WERI-Rb-1 (cell line): ENCODE data around the gene SNCB.
A peak's percentile ranks its signal among the peaks of the same experiment; 100 is the strongest.

ENCODE experiments used
- DNase-seq: peaks from one replicate; pipeline ENCODE4 v3.0.0-alpha.2; 2020
- H3K27ac ChIP-seq: fragments of 250-450 bp; sonication (Bioruptor Pico); 2 replicates; pipeline ENCODE4 v1.5.1; 2020; ENCODE audit warnings: mild to moderate bottlenecking, moderate library complexity
- H3K27me3 ChIP-seq: fragments of 250-450 bp; sonication (Bioruptor Pico); 2 replicates; pipeline ENCODE4 v1.5.1; 2021; ENCODE audit warnings: mild to moderate bottlenecking, low read depth, moderate library complexity; ENCODE audit not compliant: insufficient read depth, severe bottlenecking
- H3K36me3 ChIP-seq: fragments of 250-450 bp; sonication (Bioruptor Pico); 2 replicates; pipeline ENCODE4 v1.5.1; 2020; ENCODE audit warnings: mild to moderate bottlenecking, moderate library complexity
- H3K4me3 ChIP-seq: 2 replicates; pipeline ENCODE4 v1.5.1; 2011; ENCODE audit warnings: low read depth, mild to moderate bottlenecking, control low read depth, low read length
- H3K9me3 ChIP-seq: fragments of 250-450 bp; sonication (Bioruptor Pico); 2 replicates; pipeline ENCODE4 v1.5.1; 2021; ENCODE audit warnings: mild to moderate bottlenecking, moderate library complexity; ENCODE audit not compliant: severe bottlenecking
- CTCF ChIP-seq: IDR thresholded peaks from 2 replicates; pipeline ENCODE4 v1.5.1; 2011; ENCODE audit warnings: low read depth, mild to moderate bottlenecking, control low read depth, inconsistent platforms, low read length

The SNCB gene

GRCh38 chr5:176614805-176615478 lies 15.4 kb downstream of the SNCB start:
- H3K27ac ChIP-seq, result no peak overlapping the region
- no peaks in the 10 kb centered on the region for H3K27me3 ChIP-seq
- no peak overlapping the region for H3K4me3 ChIP-seq
- H3K36me3 ChIP-seq, result no peaks in the 10 kb centered on the region
- no peak for TF ChIP-seq CTCF
- no peak for DNase-seq
- H3K9me3 ChIP-seq, result no peaks in the 10 kb centered on the region

- no peak overlapping the region for H3K4me3 ChIP-seq
- H3K27me3 ChIP-seq, result no peaks in the 10 kb centered on the region
- TF ChIP-seq CTCF, result no peak
- no peak for DNase-seq
- H3K36me3 ChIP-seq, result peaks cover 15% of the 10 kb centered on the region
- H3K27ac ChIP-seq, result no peak overlapping the region
- H3K9me3 ChIP-seq, result no peaks in the 10 kb centered on the region
Measured at GRCh38 chr5:176612855-176613254, 17.5 kb downstream of the SNCB start.

- no peak overlapping the region for H3K27ac ChIP-seq
- peaks cover 22% of the 10 kb centered on the region for H3K36me3 ChIP-seq
- TF ChIP-seq CTCF, result no peak
- no peak overlapping the region for H3K4me3 ChIP-seq
- no peaks in the 10 kb centered on the region for H3K27me3 ChIP-seq
- H3K9me3 ChIP-seq, result no peaks in the 10 kb centered on the region
- DNase-seq, result no peak
Measured at GRCh38 chr5:176612008-176612407, 18.3 kb downstream of the SNCB start.

GRCh38 chr5:176611435-176611834 lies 18.9 kb downstream of the SNCB start:
- Histone ChIP-seq H3K9me3 (no peaks in the 10 kb centered on the region), H3K36me3 (peaks cover 28% of the 10 kb centered on the region), H3K4me3 (no peak overlapping the region), H3K27ac (no peak overlapping the region), H3K27me3 (no peaks in the 10 kb centered on the region)
- no peak for TF ChIP-seq CTCF
- no peak for DNase-seq

GRCh38 chr5:176610435-176610773 lies 19.9 kb downstream of the SNCB start:
- H3K27ac ChIP-seq, result peak overlapping the region; percentile 96
- H3K9me3 ChIP-seq, result no peaks in the 10 kb centered on the region
- no peaks in the 10 kb centered on the region for H3K27me3 ChIP-seq
- H3K36me3 ChIP-seq, result peaks cover 35% of the 10 kb centered on the region
- DNase-seq, result peak; percentile 56
- peak overlapping the region; percentile 52 for H3K4me3 ChIP-seq
- TF ChIP-seq CTCF, result no peak
